A549 treated with CpdA at 1 μM for 4 hours (cell line): Measurements from ENCODE around the gene EFNA4. TPM values are rescaled to one million over a fixed set of nuclear protein-coding genes. Genes with fewer than 3 reads are reported as not detected.

Experiments
- total RNA-seq: library from RNA; stranded (reverse); fragments of 200-300 nt; extraction: Qiagen RNA extraction; gene quantifications from 5 replicates; pipeline ENCODE4 v1.2.3, GENCODE V29; 2022; ENCODE audit warnings: low read depth

EFNA4 gene, protein sequence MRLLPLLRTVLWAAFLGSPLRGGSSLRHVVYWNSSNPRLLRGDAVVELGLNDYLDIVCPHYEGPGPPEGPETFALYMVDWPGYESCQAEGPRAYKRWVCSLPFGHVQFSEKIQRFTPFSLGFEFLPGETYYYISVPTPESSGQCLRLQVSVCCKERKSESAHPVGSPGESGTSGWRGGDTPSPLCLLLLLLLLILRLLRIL
- total RNA-seq = 7.0 to 10.0 TPM (median 8.4 TPM) in 5 replicates

DNA sequence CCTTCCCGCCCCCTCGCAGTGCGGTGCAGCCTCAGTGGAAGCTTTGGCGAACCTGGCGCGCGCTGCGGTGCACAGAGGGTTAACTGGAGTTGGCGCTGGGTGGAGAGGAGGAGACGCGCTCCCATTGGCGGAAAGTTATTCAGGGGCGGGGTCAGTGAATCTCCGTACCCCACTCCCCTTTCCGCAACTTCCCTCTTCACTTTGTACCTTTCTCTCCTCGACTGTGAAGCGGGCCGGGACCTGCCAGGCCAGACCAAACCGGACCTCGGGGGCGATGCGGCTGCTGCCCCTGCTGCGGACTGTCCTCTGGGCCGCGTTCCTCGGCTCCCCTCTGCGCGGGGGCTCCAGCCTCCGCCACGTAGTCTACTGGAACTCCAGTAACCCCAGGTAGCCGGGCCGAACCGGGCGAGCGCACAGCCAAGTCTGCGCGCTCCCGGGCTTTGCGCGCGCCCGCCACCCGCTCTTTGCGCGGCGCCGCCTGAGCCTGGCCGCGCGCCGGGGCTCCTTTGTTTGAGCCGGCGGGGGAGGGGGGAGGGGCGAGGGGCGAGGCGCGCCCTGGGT lies at the start of gene EFNA4:
EFNA4 (plus strand) TSS at position 191 of the 561 bp plus-strand sequence; CDS start at position 275, 84 bp downstream.

GRCh38 chr1:155033524-155033923 lies 30.0 kb upstream of the EFNA4 start, which contains the start of the genes DCST1 and DCST2:
Gene DCST1, plus strand, starts transcription at chr1:155033824. Its CDS starts 213 bp downstream, at chr1:155034037.
Gene DCST2, minus strand, starts transcription at chr1:155033781. Its CDS starts 80 bp downstream, at chr1:155033701.

GRCh38 chr1:155050560-155051341 lies 12.8 kb upstream of the EFNA4 start, which contains the start of gene ADAM15:
Gene ADAM15, plus strand, starts transcription at chr1:155051316. Its CDS starts 71 bp downstream, at chr1:155051387.

DNA sequence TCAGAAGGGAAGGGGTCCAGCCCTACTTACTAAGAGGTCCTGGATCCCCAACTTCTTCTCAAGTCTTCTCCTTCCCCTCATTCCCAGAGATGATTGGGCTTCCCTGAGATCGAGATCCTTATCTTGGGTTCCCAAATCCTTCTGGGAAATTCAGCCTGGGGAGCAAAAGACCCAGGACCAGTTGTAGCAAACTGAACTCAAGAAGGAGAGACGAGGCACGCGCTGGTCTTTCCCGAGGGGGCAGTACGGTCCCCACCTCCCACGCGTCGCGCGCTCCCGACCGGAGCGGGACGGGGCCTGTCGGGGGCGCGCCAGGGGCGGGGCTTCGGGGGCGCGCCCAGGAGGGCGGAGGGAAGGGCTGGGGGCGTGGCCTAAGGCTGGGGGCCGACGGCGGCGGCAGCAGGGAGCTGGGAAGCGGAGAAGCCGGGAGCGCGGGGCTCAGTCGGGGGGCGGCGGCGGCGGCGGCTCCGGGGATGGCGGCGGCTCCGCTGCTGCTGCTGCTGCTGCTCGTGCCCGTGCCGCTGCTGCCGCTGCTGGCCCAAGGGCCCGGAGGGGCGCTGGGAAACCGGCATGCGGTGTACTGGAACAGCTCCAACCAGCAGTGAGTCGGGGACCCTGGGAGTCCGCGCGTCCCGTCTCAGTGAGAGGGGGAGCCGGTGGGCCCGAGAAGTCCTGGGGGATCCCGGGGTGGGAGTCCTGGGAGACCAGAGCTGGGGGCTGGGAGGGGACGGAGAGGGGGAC lies 15.1 kb downstream of the EFNA4 start, which contains the start of gene EFNA3:
EFNA3 (plus strand) TSS at position 369 of the 741 bp plus-strand sequence; CDS start at position 474, 105 bp downstream.

Other genes with a start within 250 kb of the EFNA4 start
- gene KCNN3, start 193.5 kb upstream of the EFNA4 start, total RNA-seq = 0.05 to 0.07 TPM (median 0.05 TPM) in 3 of 5 replicates, not detected in the others
- gene PMVK, start 127.0 kb upstream of the EFNA4 start, total RNA-seq = 38.2 to 44.2 TPM (median 41.9 TPM) in 5 replicates
- gene PBXIP1, start 107.6 kb upstream of the EFNA4 start, total RNA-seq = 12.4 to 16.4 TPM (median 15.2 TPM) in 5 replicates
- 19.2 to 24.9 TPM (median 22.4 TPM) in 5 replicates for gene PYGO2, start 102.0 kb upstream of the EFNA4 start, total RNA-seq
- gene SHC1, start 93.0 kb upstream of the EFNA4 start, total RNA-seq = 128 to 148 TPM (median 144 TPM) in 5 replicates
- 314 to 378 TPM (median 356 TPM) in 5 replicates for gene CKS1B, start 89.1 kb upstream of the EFNA4 start, total RNA-seq
- gene FLAD1, start 80.4 kb upstream of the EFNA4 start, total RNA-seq = 38.6 to 46.1 TPM (median 42.8 TPM) in 5 replicates
- not detected in 5 replicates for gene LENEP, start 70.2 kb upstream of the EFNA4 start, total RNA-seq
- 16.3 to 24.6 TPM (median 22.0 TPM) in 5 replicates for gene ZBTB7B, start 60.9 kb upstream of the EFNA4 start, total RNA-seq
- 0.32 to 0.79 TPM (median 0.43 TPM) in 4 of 5 replicates, not detected in the other for gene DCST2, start 30.0 kb upstream of the EFNA4 start, total RNA-seq
- 0.02 TPM in 1 of 5 replicates, not detected in the others for gene DCST1, start 29.9 kb upstream of the EFNA4 start, total RNA-seq
- gene ADAM15, start 12.4 kb upstream of the EFNA4 start, total RNA-seq = 53.3 to 78.1 TPM (median 69.5 TPM) in 5 replicates
- gene EFNA3, start 15.1 kb downstream of the EFNA4 start, total RNA-seq = 2.3 to 5.0 TPM (median 4.7 TPM) in 5 replicates
- gene EFNA1, start 64.1 kb downstream of the EFNA4 start, total RNA-seq = 35.9 to 42.4 TPM (median 36.7 TPM) in 5 replicates
- gene SLC50A1, start 72.1 kb downstream of the EFNA4 start, total RNA-seq = 32.2 to 36.2 TPM (median 34.4 TPM) in 5 replicates
- 63.4 to 108 TPM (median 93.8 TPM) in 5 replicates for gene DPM3, start 76.8 kb downstream of the EFNA4 start, total RNA-seq
- gene KRTCAP2, start 109.6 kb downstream of the EFNA4 start, total RNA-seq = 200 to 262 TPM (median 243 TPM) in 5 replicates
- gene TRIM46, start 110.1 kb downstream of the EFNA4 start, total RNA-seq = 1.2 to 1.6 TPM (median 1.5 TPM) in 5 replicates
- gene THBS3, start 144.2 kb downstream of the EFNA4 start, total RNA-seq = 7.8 to 10.1 TPM (median 9.5 TPM) in 5 replicates
- 66.1 to 77.7 TPM (median 70.8 TPM) in 5 replicates for gene MTX1, start 145.0 kb downstream of the EFNA4 start, total RNA-seq
- gene ENTREP3, start 191.7 kb downstream of the EFNA4 start, total RNA-seq = 25.8 to 40.1 TPM (median 36.2 TPM) in 5 replicates
- gene SCAMP3, start 198.6 kb downstream of the EFNA4 start, total RNA-seq = 91.8 to 138 TPM (median 132 TPM) in 5 replicates
- gene CLK2, start 209.8 kb downstream of the EFNA4 start, total RNA-seq = 21.7 to 30.7 TPM (median 27.5 TPM) in 5 replicates
- 2.9 to 5.8 TPM (median 4.5 TPM) in 5 replicates for gene HCN3, start 213.7 kb downstream of the EFNA4 start, total RNA-seq
- gene PKLR, start 237.7 kb downstream of the EFNA4 start, total RNA-seq = not detected in 5 replicates
- 159 to 171 TPM (median 162 TPM) in 5 replicates for gene FDPS, start 245.1 kb downstream of the EFNA4 start, total RNA-seq